GM18951 (cell line): Measurements from ENCODE around the gene TMSB4X.

Experiments used
- POLR2A ChIP-seq: IDR thresholded peaks from 4 replicates; pipeline ENCODE4 v1.6.1; 2011; ENCODE audit warnings: mild to moderate bottlenecking; ENCODE audit not compliant: insufficient read length, insufficient read depth; ENCODE audit errors: extremely low read depth
- in situ Hi-C: fragments of 300-500 bp; cut with MboI; formaldehyde crosslinking; loops from one replicate; pipeline ENCODE4 v1.12.0; 2022; ENCODE audit warnings: low sequenced_read_pairs, mixed read lengths, inconsistent platforms; ENCODE audit not compliant: unreplicated experiment

The TMSB4X gene

DNA sequence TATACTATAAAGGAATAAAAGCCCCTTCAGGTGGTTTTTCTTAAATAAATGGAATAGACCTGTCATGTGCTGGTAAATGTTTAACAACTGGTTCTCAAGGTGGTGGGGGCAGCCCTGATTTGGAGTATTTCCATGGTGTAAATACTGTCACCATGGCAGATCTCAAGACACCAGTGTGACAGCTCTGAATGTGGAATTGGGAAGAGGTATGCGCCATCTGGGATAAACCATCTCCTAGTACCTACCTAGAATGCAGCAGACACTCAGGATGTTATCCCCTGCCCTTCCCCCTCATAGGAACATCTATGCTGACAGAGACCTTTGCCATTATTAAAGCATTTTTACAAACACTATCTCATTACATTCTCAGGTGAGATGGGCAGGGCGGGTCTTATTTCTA, 26.4 kb upstream of the TMSB4X start:
- TF ChIP-seq POLR2A: no peak
- in situ Hi-C loops: loop anchor here (10.0 kb wide), 1 partner anchor 536 kb away; no protein-coding TSS in a partner anchor

DNA sequence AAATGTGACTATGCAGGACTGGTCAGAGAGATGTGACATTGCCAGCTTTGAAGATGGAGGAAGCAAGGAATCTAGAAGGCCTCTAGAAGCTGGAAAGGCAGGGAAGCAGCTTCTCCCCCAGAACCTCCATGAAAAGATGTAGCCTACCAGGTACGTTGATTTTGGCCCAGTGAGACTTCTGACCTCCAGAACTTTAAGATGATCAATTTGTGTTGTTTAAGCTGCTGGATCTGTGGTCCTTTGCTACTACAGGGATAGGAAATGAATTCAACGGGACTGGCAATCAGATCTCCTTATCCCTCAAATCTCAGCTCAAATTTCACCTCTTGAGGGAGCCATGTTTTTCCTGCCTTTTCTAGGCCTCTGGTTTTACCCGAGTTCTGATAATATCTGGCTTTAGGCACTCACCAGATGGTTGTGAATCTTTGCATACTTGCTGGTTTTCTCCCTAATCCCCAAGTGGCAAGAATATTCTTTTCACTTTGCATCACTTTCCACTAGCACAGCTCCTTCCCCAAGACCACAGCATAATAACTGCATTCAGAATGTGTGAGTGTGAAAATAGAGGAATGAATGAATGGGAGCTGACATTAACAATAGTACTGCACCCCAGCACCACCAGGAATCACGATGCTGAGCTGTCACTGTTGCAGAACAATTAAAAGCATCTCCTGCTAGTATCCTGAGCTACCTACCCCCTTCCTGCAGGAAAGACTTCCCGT, 25.5 kb upstream of the TMSB4X start:
- in situ Hi-C loops: loop anchor here (10.0 kb wide), 1 partner anchor 535 kb away; no protein-coding TSS in a partner anchor
- TF ChIP-seq POLR2A: no peak

DNA sequence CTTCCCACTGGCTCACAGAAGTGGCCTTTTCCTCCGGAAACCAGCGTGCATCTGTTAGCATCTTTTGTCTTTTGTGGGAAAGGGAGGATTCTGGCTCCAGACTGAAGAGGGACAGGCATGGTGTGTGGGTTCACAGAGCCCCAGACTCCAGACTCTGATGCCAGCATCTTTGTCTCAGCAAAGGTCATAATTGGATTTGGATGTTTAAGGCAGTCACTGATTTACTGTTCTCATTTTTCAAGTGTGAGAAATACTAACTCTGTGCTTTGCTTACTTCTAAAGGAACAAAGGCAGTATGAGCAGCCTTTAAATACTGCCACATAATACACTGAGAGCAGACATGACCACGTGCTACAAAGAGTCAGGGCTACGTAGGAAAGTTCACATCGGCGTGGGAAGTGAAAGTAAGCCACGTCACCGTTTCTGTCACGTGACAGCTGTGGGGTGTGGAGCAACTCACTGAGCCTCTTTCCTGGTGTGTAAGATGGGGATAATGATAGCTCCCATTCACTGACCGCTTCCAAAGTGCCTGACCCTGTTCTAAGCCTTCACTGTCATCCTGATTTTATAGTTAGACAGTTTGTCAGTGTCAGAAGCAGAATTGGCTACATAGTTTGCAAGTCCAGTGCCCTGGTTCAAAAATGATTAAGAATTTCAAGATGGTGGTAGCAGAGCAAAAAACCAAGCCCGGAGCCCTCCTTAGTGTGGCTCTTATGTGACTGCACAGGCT, 24.8 kb upstream of the TMSB4X start:
- TF ChIP-seq POLR2A: peak; percentile 81
- in situ Hi-C loops: loop anchor here (10.0 to 25.0 kb wide), 2 partner anchors 312 to 535 kb away; no protein-coding TSS in a partner anchor

DNA sequence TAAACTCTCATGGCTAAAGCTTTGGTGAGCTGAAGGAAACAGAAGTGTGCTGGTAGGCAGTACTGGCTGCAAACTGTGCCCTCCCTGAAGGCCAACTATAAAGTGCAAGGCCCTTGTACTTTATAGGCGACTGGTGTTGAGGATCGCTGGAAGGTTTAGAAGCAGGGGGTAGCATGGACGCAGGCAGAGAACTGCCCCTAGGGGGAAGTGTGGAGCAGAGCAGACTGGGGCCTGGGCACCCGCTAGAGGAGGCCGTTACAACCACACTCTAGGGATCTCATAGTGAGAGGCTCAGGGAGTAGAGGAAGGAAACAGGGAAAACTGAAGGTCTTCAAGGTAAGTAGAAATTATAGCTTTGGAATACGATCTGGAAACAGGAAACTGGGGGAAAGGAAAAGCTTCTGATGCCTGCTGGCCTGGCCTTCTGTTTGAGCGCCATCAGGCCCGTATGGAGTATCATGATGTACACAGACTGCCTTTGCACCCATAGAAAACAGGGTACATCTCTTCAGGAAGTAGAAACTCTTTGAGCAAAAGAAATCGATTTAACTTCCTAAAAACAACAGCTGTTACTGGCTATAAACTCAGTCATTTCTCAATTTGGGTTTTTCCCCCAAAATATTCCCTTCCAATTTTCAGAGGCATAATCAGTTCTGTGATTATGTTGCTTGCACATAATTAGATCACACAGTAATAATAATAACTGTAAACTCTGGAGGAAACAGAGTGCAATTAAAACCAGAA, 23.9 kb upstream of the TMSB4X start:
- peak; percentile 45 for TF ChIP-seq POLR2A
- in situ Hi-C loops: loop anchor here (25.0 kb wide), 1 partner anchor 311 kb away; no protein-coding TSS in a partner anchor

DNA sequence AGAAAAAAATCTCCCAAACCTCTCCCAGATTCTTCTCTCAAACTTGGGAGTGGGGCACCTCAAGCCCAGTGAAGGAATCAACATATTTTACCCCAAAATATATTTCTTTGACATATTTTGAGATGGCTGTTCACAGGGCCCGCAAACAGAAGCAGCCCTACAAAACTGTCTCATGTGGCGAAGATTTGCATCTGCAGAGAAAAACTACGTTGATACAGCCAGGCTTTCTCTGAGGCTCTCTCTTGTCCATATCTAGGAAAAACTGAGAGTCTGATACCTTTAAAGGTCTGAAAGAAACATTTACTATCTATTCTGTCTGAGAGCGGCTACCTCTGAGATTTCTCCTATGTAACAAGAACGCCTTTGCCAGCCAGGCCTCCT, 23.3 kb upstream of the TMSB4X start:
- in situ Hi-C loops: loop anchor here (25.0 kb wide), 1 partner anchor 311 kb away; no protein-coding TSS in a partner anchor
- TF ChIP-seq POLR2A: no peak

DNA sequence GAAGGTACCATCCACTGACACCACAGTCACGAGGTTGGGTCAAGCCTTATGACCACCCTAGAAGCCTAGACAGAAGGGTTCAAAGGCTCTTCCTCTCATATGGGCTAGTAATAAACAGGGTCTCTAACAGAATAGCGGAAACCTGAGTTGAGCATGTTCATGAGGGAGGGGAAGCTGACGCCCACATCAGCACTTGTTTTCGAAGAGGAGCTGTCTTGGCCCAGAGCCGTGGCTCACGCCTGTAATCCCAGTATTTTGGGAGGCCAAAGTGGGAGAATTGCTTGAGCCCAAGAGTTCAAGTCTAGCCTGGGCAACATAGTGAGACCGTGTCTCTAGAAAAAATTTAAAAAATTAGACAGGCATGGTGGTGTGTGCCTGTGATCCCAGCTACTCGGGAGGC, 21.5 kb upstream of the TMSB4X start:
- no peak for TF ChIP-seq POLR2A
- in situ Hi-C loops: loop anchor here (25.0 kb wide), 1 partner anchor 309 kb away; no protein-coding TSS in a partner anchor

DNA sequence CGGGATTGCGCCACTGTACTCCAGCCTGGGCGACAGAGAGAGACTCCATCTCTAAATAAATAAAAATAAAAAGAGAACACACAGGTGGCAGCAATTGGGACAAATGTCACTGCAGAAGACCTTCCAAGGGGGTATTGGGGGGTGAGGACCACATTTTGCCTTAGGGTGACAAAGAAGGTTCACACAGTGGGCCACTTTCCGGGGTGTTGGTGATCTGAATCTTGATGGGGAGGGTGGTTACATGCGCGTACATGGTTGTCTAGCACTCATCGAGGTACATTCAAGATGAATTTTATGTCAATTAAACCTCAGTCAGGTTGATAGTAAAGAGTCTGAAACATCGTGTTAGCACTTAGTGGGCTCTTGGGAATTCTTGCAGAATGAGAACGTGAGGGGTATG, 20.5 kb upstream of the TMSB4X start:
- TF ChIP-seq POLR2A: no peak
- in situ Hi-C loops: loop anchor here (25.0 kb wide), 1 partner anchor 308 kb away; no protein-coding TSS in a partner anchor

DNA sequence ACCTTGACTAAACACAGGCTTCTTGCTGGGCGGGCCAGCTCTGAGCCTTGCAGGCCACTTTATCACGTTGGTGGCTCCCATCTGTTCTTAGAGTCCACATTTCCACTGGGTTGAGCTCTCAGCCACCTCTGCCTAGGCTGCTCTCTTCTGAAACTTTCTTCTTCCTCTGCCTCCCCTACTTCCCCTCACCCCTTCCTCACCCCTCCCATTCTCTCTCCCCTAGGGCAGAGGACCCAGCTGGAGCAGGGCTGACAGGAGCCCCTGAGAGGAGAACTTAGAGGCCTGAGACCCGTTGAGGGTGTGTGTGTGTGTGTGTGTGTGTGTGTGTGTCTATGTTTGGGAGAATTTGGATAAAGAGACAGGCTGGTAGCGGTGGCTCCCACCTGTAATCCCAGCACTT, 19.9 kb upstream of the TMSB4X start:
- in situ Hi-C loops: loop anchor here (5.0 to 25.0 kb wide), 2 partner anchors 132 to 307 kb away; no protein-coding TSS in a partner anchor
- TF ChIP-seq POLR2A: no peak

DNA sequence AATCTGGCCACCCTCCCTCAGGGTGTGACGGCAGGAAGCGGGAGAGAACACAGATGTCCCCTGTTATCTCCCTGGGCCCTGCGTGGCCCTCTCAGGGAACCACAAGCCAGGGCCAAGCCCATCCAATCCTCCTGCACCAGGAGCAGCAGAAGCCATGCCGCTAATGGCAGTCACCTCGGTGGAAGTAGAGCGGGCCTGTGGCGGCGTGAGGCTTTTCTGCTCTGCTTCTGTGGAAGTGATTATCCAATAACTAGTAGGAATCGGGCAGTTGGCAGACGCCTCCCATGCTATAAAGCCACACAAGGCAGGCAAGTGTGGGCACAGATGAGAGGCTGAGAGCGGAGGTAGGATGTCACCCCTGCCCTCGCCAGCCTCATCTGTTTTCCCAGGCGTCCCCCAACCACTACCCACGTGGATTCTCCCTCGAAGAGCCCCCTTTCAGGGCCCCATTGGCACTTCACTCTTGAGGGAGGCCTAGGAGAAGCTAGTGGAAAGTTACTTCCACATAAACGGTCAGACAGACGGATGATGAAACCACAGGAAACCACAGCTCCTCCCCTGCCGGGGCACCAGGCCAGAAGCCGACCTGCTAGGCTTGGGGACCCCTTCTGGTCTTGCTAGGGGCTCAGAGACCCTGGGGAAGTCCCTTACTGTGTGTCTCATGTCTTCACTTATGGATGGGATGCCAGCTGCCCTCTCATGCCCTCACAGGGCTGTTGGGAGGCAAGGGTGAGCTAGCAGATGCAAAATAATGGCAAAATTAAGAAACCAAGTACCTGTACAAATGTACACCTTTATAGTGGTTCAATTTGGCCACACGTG, 18.8 kb upstream of the TMSB4X start:
- in situ Hi-C loops: loop anchor here (5.0 to 25.0 kb wide), 2 partner anchors 131 to 306 kb away; no protein-coding TSS in a partner anchor
- TF ChIP-seq POLR2A: peak; percentile 57

DNA sequence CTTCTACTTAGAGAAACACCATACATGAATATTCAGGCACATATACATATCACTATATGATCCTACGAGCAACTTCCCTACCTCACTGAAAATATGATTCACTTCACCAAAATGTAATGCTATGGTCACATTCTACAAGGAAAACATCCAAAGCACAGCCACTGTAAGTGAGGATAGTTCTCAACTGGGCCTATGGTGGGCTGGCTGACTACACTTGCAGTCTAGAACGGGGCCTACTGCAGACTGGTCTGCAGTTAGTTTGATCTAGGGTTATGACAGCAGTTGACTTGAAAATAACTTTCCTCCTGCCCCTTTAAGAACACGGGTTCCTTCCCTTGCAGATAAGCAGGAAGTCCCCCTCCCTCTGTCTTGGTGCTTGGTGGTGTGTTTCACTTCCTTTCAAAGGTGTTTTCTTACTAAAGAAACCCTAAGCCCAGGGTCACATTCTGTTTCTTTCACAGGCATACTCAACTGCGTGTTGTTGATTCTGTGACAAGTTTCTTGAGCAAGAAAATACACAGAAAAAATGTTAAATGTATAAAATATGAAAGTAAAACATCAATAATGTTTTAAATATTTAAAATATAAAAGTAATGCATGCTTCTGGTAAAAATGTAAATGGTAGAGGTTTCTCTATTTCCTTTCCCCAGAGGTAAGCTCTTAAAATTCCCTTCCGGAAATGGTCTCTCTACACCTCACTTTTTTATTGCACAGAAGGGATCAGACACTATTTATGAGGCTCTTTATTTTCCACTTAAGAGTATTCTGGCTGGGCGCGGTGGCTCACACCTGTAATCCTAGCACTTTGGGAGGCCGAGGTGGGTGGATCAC, 18.0 kb upstream of the TMSB4X start:
- in situ Hi-C loops: loop anchor here (5.0 to 25.0 kb wide), 2 partner anchors 130 to 305 kb away; no protein-coding TSS in a partner anchor
- peak; percentile 53 for TF ChIP-seq POLR2A

DNA sequence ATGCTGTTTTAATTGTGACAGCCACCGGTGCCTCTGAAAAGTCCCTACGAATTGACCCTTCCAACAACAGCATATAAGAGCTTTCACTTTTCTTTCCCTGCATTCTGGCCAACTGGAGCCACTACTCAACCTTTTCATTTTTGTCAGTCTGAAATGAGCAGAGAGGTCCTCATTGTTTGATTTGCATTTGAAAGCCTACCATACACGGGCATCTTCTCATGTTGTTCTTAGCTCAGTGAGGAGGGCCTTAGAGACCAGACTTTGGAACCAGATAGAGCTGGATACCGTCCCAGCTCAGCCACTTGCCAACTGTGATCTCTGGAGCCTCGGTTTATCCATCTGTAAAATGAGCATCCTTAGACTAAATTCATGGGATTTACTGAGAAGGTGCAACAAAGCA, 16.9 kb upstream of the TMSB4X start:
- no peak for TF ChIP-seq POLR2A
- in situ Hi-C loops: loop anchor here (5.0 to 25.0 kb wide), 2 partner anchors 129 to 304 kb away; no protein-coding TSS in a partner anchor
